Measurements from ENCODE around the gene MLLT1. TPM values are rescaled to one million over a fixed set of nuclear protein-coding genes. Genes with fewer than 3 reads are reported as not detected.

Gene MLLT1
- total and polyA plus RNA-seq, 9 donors = 11.1 to 116 (median 78.4) TPM

GRCh38 chr19:6260912-6261650 lies 18.7 kb downstream of the MLLT1 start:
- peak in 3 of 5 donors; percentile 31 to 59 (median 45) for DNase-seq
- no peaks in the 10 kb centered on the region for H3K36me3 ChIP-seq
- TF ChIP-seq EP300 (IDR thresholded peaks at IDR 0.05) = no peak
- TF ChIP-seq POLR2A (IDR thresholded peaks at IDR 0.05) = no peak
- TF ChIP-seq, protein P1, sequence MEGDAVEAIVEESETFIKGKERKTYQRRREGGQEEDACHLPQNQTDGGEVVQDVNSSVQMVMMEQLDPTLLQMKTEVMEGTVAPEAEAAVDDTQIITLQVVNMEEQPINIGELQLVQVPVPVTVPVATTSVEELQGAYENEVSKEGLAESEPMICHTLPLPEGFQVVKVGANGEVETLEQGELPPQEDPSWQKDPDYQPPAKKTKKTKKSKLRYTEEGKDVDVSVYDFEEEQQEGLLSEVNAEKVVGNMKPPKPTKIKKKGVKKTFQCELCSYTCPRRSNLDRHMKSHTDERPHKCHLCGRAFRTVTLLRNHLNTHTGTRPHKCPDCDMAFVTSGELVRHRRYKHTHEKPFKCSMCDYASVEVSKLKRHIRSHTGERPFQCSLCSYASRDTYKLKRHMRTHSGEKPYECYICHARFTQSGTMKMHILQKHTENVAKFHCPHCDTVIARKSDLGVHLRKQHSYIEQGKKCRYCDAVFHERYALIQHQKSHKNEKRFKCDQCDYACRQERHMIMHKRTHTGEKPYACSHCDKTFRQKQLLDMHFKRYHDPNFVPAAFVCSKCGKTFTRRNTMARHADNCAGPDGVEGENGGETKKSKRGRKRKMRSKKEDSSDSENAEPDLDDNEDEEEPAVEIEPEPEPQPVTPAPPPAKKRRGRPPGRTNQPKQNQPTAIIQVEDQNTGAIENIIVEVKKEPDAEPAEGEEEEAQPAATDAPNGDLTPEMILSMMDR (IDR thresholded peaks at IDR 0.05) = peak in 1 of 3 donors; percentile 17
- H3K9me3 ChIP-seq = no peaks in the 10 kb centered on the region
- no peaks in the 10 kb centered on the region for H3K27me3 ChIP-seq
- peaks cover 10% of the 10 kb centered on the region for H3K4me1 ChIP-seq (ENCODE audit: insufficient read depth)
- intact Hi-C loops (cut with DNase I) = no loop called here
- 86 to 88% (median 86%) methylated on average over 22 to 30 of the region's 30 CpGs for WGBS, 3 donors
- H3K27ac ChIP-seq = no peak overlapping the region
- H3K4me3 ChIP-seq = no peak overlapping the region

DNA sequence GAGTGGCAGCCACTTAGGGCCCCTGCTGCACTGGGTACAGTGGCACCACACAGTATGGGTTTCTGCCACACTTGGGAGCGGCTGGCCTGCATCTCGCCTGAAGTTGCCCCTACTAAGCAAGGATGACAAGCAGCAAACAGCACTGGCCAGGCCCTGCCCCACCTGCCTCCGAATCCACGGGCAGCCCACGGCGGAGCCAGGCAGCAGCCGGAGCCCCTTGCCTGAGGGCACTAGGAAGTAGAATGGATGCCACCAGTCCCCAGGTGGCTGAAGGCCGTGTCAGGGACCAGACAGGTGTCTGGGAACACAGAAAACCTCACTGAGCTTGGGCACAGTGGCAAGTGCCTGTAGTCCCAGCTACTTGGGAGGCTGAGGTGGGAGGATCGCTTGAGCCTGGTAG lies 19.4 kb downstream of the MLLT1 start:
- Histone ChIP-seq H3K27ac (peak overlapping the region in 1 of 2 donors; percentile 30), H3K4me1 (ENCODE audit: insufficient read depth) (peaks cover 10% of the 10 kb centered on the region), H3K4me3 (no peak overlapping the region), H3K9me3 (no peaks in the 10 kb centered on the region), H3K27me3 (no peaks in the 10 kb centered on the region), H3K36me3 (no peaks in the 10 kb centered on the region)
- intact Hi-C loops (cut with DNase I) = no loop called here
- 88 to 94% (median 92%) methylated on average over 9 of the region's 9 CpGs for WGBS, 3 donors
- DNase-seq = no peak
- TF ChIP-seq POLR2A (IDR thresholded peaks at IDR 0.05) = no peak
- TF ChIP-seq, protein P1 (IDR thresholded peaks at IDR 0.05) = no peak
- TF ChIP-seq EP300 (IDR thresholded peaks at IDR 0.05) = no peak

GRCh38 chr19:6259312-6259861 lies 20.4 kb downstream of the MLLT1 start:
- Histone ChIP-seq H3K4me1 (ENCODE audit: insufficient read depth) (peaks cover 10% of the 10 kb centered on the region), H3K27me3 (no peaks in the 10 kb centered on the region), H3K36me3 (no peaks in the 10 kb centered on the region), H3K4me3 (no peak overlapping the region), H3K9me3 (no peaks in the 10 kb centered on the region), H3K27ac (peak overlapping the region in 1 of 2 donors; percentile 39)
- intact Hi-C loops (cut with DNase I) = no loop called here
- 19 to 34% (median 32%) methylated on average over 12 of the region's 12 CpGs for WGBS, 3 donors
- TF ChIP-seq, protein P1 (IDR thresholded peaks at IDR 0.05) = no peak
- TF ChIP-seq POLR2A (IDR thresholded peaks at IDR 0.05) (no peak), EP300 (IDR thresholded peaks at IDR 0.05) (no peak)
- DNase-seq = peak in 3 of 5 donors; percentile 35 to 74 (median 56)

GRCh38 chr19:6258812-6259311 lies 20.9 kb downstream of the MLLT1 start:
- TF ChIP-seq, protein P1 (IDR thresholded peaks at IDR 0.05) = no peak
- no peak for TF ChIP-seq EP300 (IDR thresholded peaks at IDR 0.05)
- peak overlapping the region in 1 of 2 donors; percentile 39 for H3K27ac ChIP-seq
- WGBS, 3 donors = 89 to 94% (median 93%) methylated on average over 15 of the region's 15 CpGs
- no peaks in the 10 kb centered on the region for H3K9me3 ChIP-seq
- peaks cover 10% of the 10 kb centered on the region for H3K4me1 ChIP-seq (ENCODE audit: insufficient read depth)
- H3K36me3 ChIP-seq = no peaks in the 10 kb centered on the region
- H3K27me3 ChIP-seq = no peaks in the 10 kb centered on the region
- H3K4me3 ChIP-seq = no peak overlapping the region
- DNase-seq = peak in 1 of 5 donors; percentile 33
- intact Hi-C loops (cut with DNase I) = no loop called here

Measured in ovary (tissue), 9 donors.